RWPE2 (cell line): Measurements from ENCODE around the gene FAM181A.

ENCODE experiments used
- ATAC-seq: fragments of 200-7000 bp; cut with Tn5 transposase; 3 replicates; pipeline ENCODE4 v1.9.1; 2021; ENCODE audit warnings: low read depth
- DNase-seq: peaks from one replicate; pipeline ENCODE4 v3.0.0-alpha.2; 2020; ENCODE audit warnings: low spot score
- H3K27ac ChIP-seq: fragments of 450-650 bp; 2 replicates; pipeline ENCODE4 v1.5.1; 2017; ENCODE audit warnings: mild to moderate bottlenecking; ENCODE audit not compliant: poor library complexity, severe bottlenecking
- H3K27me3 ChIP-seq: fragments of 250-450 bp; sonication (Bioruptor Pico); 2 replicates; pipeline ENCODE4 v1.5.1; 2021; ENCODE audit warnings: mild to moderate bottlenecking, moderate library complexity; ENCODE audit not compliant: insufficient read depth, poor library complexity, severe bottlenecking
- H3K36me3 ChIP-seq: fragments of 250-450 bp; sonication (Bioruptor Pico); 2 replicates; pipeline ENCODE4 v1.5.1; 2020; ENCODE audit warnings: low read depth, mild to moderate bottlenecking, moderate library complexity
- H3K4me1 ChIP-seq: fragments of 250-450 bp; sonication (Bioruptor Pico); 2 replicates; pipeline ENCODE4 v1.5.1; 2021; ENCODE audit warnings: mild to moderate bottlenecking, moderate library complexity; ENCODE audit not compliant: insufficient read depth, poor library complexity, severe bottlenecking
- H3K4me3 ChIP-seq: fragments of 250-450 bp; sonication (Bioruptor Pico); 2 replicates; pipeline ENCODE4 v1.5.1; 2021; ENCODE audit warnings: mild to moderate bottlenecking, moderate library complexity; ENCODE audit not compliant: severe bottlenecking
- H3K9me3 ChIP-seq: fragments of 250-450 bp; sonication (Bioruptor Pico); 2 replicates; pipeline ENCODE4 v1.5.1; 2021; ENCODE audit warnings: mild to moderate bottlenecking, moderate library complexity; ENCODE audit not compliant: severe bottlenecking
- CTCF ChIP-seq: fragments of 450-650 bp; IDR thresholded peaks from one replicate; pipeline ENCODE4 v1.5.1; 2017; ENCODE audit warnings: mild to moderate bottlenecking, moderate library complexity; ENCODE audit not compliant: poor library complexity, severe bottlenecking

The FAM181A gene

GRCh38 chr14:93965287-93965821 lies 38.2 kb downstream of the FAM181A start:
- ATAC-seq: peak; percentile 89
- no peaks in the 10 kb centered on the region for H3K9me3 ChIP-seq

GRCh38 chr14:93965946-93966474 lies 38.9 kb downstream of the FAM181A start:
- Histone ChIP-seq H3K4me1 (peaks cover 13% of the 10 kb centered on the region), H3K36me3 (no peaks in the 10 kb centered on the region), H3K9me3 (no peaks in the 10 kb centered on the region), H3K27ac (peak overlapping the region; percentile 82), H3K4me3 (no peak overlapping the region), H3K27me3 (no peaks in the 10 kb centered on the region)
- TF ChIP-seq CTCF: no peak
- ATAC-seq (no peak), DNase-seq (no peak)

More at GRCh38 chr14:93965287-93965821, 38.2 kb downstream of the FAM181A start:
- Histone ChIP-seq H3K4me3 (no peak overlapping the region), H3K4me1 (peaks cover 19% of the 10 kb centered on the region), H3K36me3 (no peaks in the 10 kb centered on the region), H3K27me3 (no peaks in the 10 kb centered on the region), H3K27ac (peak overlapping the region; percentile 82)
- DNase-seq: no peak
- no peak for TF ChIP-seq CTCF

GRCh38 chr14:93967637-93968250 lies 40.6 kb downstream of the FAM181A start:
- H3K27ac ChIP-seq: no peak overlapping the region
- H3K4me1 ChIP-seq: peaks cover 13% of the 10 kb centered on the region
- H3K4me3 ChIP-seq: no peak overlapping the region
- no peaks in the 10 kb centered on the region for H3K27me3 ChIP-seq
- no peaks in the 10 kb centered on the region for H3K36me3 ChIP-seq
- ATAC-seq (no peak), DNase-seq (no peak)
- TF ChIP-seq CTCF: no peak
- no peaks in the 10 kb centered on the region for H3K9me3 ChIP-seq

GRCh38 chr14:93969082-93969828 lies 42.1 kb downstream of the FAM181A start:
- H3K36me3 ChIP-seq: no peaks in the 10 kb centered on the region
- DNase-seq (no peak), ATAC-seq (no peak)
- H3K4me3 ChIP-seq: no peak overlapping the region
- H3K4me1 ChIP-seq: peaks cover 13% of the 10 kb centered on the region
- H3K27me3 ChIP-seq: no peaks in the 10 kb centered on the region
- no peaks in the 10 kb centered on the region for H3K9me3 ChIP-seq
- TF ChIP-seq CTCF: no peak
- H3K27ac ChIP-seq: no peak overlapping the region

- Histone ChIP-seq H3K4me1 (peaks cover 8% of the 10 kb centered on the region), H3K27ac (no peak overlapping the region), H3K4me3 (no peak overlapping the region), H3K36me3 (no peaks in the 10 kb centered on the region), H3K9me3 (no peaks in the 10 kb centered on the region), H3K27me3 (no peaks in the 10 kb centered on the region)
- DNase-seq: no peak
- peak; percentile 71 for TF ChIP-seq CTCF
- ATAC-seq: peak; percentile 74
These were observed 43.4 kb downstream of the FAM181A start for GRCh38 chr14:93970585-93970964.
